HG02763 (cell line): ENCODE results near the gene MPPED1.

Experiments used
- ATAC-seq: cut with Tn5 transposase; IDR thresholded peaks from one replicate; pipeline ENCODE4 v1.9.1; 2021; ENCODE audit warnings: mild to moderate bottlenecking, moderate library complexity; ENCODE audit not compliant: unreplicated experiment

MPPED1 gene

DNA sequence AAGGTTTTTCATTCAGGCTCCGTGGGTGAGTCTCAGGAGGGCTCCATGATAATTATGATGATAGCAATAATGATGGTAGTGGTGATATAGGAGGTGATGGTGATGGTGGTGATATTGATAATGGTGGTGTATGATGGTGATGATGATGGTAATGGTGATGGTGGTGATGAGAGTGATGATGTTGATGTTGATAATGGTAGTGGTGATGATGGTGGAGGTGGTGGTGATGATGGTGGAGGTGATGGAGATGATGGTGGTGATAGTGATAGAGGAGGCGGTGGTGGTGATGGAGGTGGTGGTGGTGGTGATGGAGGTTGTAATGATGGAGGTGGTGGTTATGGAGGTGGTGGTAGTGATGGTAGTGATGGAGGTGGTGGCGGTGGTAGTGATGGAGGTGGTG is 79.4 kb downstream of the MPPED1 start:
- no peak for ATAC-seq

GRCh38 chr22:43491737-43492136 is 79.9 kb downstream of the MPPED1 start:
- no peak for ATAC-seq

DNA sequence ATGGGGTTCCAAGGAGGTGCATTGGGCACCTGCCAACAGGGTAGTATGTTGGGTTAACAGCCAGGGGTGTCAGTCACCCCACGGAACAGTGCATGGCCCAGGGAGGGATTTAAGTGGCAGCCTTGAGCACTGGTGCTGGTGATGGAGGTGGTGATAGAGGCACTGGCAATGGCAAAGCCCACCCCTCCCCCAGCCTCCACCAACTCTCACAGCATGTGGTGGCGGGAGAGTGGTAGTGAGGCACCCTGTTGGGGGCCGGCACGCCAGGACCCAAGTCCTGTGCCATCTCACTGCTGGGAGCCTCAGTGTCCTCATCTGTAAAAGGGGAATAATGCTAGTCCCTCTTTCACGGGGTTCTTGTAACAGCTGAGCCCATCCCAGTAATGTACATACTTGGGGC is 81.5 kb downstream of the MPPED1 start:
- ATAC-seq = no peak

DNA sequence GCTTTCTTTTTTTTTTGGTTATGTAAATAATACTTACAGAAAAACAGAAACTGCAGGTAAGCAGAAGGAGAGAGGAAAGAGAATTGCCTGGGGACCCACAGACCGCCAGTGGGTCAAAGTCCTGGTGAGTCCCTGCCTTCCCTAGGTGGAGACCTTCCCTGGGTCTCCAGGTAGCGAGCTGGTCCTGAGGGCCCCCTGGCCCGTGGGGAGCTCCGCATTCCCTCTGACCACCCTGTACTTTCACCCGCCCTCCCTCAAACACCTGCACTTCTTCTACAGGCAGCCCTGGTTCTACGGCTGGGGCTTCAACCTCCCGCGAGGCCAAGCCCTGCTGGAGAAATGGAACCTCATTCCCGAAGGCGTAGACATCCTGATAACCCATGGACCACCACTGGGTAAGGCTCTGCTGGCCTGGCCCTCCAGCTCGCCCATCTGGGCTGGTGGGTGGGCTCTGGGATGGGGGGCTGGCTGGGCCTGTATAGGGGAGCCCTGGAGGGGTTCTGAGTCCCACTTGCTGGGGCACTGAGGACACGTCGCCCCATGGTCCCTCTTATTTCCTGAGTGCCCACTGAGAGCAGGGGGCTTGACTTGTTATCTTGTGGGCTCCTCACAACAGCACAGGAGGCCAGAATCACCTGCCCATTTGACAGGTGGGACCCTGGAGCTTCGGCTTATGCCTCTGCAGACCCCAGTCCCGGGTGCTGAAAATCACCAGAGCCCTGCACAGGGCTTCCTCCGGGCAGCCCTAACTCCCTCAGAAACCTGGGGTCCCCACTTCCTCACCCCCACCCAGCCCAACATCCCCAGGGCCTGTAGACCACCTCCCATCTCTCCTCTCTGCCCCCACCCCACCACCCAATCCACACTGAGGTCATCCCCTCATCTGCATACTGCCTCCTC is 86.4 kb downstream of the MPPED1 start:
- no peak for ATAC-seq

GRCh38 chr22:43498856-43499253 is 87.0 kb downstream of the MPPED1 start:
- no peak for ATAC-seq

- no peak for ATAC-seq
Observed at GRCh38 chr22:43500792-43501785, 89.3 kb downstream of the MPPED1 start.

- no peak for ATAC-seq
Observed at GRCh38 chr22:43501878-43502277, 90.1 kb downstream of the MPPED1 start.

GRCh38 chr22:43502306-43502874 is 90.6 kb downstream of the MPPED1 start:
- ATAC-seq = no peak

GRCh38 chr22:43504068-43504467 is 92.3 kb downstream of the MPPED1 start:
- no peak for ATAC-seq

GRCh38 chr22:43504666-43505261 is 93.0 kb downstream of the MPPED1 start:
- ATAC-seq = no peak

DNA sequence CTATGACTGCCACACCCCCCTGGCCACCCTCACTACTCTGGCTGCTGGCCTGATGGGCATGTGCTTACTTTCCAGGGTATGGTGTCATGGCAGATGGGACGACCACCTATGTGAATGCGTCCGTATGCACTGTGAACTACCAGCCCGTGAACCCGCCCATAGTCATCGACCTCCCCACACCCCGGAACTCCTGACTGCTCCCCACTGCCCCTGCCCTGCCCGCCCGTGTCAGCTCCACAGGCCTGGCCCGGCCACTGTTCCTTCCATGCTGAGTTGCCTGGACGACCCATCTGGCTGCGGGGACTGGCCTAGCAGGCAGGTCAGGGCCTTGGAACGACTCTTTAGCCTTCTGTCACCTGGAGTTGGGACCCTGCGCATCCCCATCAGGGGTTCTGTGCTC is 93.6 kb downstream of the MPPED1 start:
- no peak for ATAC-seq

DNA sequence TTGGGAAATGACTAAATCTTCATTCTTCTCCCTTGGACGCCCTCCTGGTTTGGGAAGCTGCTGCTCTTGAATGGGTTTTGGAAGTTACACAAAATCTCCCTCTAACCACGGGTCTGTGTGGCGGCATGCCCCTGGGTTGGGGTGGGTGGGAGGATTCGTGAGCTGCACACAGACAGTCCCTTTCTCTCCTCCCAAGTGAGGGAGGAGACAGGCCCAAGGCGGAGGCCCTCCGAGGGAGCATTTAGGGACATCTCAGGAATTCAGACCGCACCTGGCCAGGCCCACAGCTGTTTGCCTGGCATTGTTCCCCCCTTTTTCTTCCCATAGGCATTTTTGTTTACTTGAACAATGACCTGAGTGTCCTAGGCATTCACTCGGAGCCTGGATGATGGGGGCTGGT is 94.1 kb downstream of the MPPED1 start:
- no peak for ATAC-seq

- ATAC-seq = no peak
Observed at GRCh38 chr22:43506487-43506886, 94.7 kb downstream of the MPPED1 start.

DNA sequence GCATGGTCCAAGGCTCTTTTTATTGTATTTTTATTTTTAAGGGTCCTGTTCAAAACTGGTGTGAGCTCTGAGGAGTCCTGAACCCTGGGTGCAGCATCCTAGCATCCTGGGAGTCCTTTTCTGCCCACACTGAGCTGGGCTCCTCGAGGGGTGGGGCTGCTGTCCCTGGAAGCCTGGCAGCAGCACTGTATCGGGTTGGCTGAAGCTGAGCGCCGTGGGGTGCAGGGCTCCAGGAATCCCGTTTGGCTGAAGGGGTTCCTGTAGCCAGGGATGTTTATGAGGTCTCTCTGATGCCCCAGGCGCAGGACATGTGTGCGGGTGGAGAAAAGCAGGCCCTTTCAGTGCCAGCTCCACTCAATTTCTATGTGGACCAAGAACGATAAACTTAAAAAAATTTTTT is 95.4 kb downstream of the MPPED1 start:
- ATAC-seq = no peak

DNA sequence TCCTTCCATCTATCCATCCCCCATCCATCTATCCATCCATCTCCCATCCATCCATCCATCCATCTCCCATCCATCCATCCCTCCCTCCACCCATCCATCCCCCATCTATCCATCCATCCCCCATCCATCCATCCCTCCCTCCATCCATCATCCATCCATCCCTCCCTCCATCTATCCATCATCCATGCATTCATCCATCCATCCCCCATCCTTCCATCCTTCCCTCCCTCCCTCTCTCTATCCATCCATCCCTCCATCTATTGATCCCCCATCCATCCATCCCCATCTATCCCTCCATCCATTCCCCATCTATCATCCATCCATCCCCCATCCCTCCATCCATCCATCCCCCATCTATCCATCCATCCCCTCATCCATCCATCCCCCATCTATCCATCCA is 96.7 kb downstream of the MPPED1 start:
- ATAC-seq = no peak

- no peak for ATAC-seq
Observed at GRCh38 chr22:43509337-43509736, 97.5 kb downstream of the MPPED1 start.

DNA sequence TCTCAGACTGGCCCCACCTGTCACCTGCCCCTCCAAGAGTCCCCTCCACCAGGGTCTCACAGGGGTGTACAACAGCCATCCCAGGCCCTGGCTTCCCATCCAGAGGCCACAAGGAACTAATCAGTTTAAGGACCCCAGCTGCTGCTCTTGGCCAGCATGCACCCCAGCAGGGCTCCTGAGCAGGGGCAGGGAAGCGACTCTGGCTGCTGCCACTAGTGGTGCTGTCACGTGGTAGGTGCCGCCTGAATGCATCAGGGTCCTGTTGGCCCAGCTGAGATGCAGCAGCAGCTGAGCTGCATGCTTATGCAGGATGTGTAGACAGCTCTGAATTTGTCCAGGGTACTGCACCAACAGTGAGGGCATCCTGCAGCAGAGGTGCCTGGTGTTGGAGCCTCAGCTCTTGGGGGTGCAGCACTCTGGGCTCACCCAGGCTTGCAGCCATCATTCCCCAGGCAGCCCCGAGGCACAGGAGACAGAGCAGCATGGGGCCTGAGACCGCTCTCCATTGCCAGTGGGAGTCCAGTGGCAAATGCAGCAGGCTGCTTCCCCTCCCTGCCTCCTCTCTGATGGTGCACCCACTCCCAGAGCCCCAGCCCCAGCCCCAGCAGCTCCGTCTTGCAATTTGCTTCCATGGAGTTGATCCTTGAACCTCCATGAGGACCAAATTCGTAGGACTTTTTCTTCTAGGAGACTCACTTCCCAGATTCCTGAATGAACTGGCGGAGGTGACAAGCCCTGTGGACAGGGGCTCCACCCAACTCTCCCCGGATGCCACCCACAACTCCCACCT is 98.7 kb downstream of the MPPED1 start:
- ATAC-seq = no peak

- ATAC-seq = no peak
Observed at GRCh38 chr22:43511276-43511910, 99.6 kb downstream of the MPPED1 start.

GRCh38 chr22:43512279-43512678 is 100.5 kb downstream of the MPPED1 start:
- no peak for ATAC-seq
